Measurements from ENCODE around the gene TPI1. TPM values are rescaled to one million over a fixed set of nuclear protein-coding genes. Genes with fewer than 3 reads are reported as not detected.

Gene TPI1
- total RNA-seq, 4 donors from 2014 or later = 360 to 671 (median 400) TPM

DNA sequence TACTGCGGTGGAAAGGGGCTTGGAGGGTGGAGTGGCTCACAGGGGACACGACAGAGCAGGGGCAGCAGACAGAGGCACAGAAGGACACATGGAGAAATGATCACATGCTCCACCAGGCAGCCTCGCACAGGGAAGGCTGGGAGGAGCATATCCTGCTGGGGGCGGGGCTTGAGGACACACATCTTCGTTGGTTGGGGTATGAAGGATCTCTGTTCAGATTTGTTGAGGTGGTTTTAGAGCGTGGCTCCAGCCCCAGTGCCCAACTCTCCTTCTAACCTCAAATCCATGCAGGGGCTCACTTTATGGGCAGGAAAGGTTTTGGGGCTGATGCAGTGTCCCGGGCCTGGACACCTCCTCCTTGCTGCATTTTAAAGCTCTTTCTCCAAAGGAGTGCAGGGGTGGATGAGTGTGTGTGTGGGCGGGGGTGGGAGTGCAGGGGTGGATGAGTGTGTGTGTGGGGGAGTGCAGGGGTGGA is 39.9 kb upstream of the TPI1 start:
- 0 to 10% methylated on average over 3 to 8 of the region's 8 CpGs for WGBS, 2 donors (ENCODE audit: low coverage in 1 of 2)
- in situ Hi-C loops (cut with MboI; ENCODE audit: low pct_ligation_motif_present in 1 of 4, low pct_unique_long_range_greater_than_20kb in 1 of 4, low sequenced_read_pairs in 3 of 4) = loop anchor here in 3 of 4 donors (10.0 to 25.0 kb wide), 2 partner anchors 83 to 90 kb away; no protein-coding TSS in a partner anchor
- intact Hi-C loops (cut with DNase I; ENCODE audit: low total_unique reads) = loop anchor here (5.0 kb wide), 1 partner anchor 90 kb away; no protein-coding TSS in a partner anchor

DNA sequence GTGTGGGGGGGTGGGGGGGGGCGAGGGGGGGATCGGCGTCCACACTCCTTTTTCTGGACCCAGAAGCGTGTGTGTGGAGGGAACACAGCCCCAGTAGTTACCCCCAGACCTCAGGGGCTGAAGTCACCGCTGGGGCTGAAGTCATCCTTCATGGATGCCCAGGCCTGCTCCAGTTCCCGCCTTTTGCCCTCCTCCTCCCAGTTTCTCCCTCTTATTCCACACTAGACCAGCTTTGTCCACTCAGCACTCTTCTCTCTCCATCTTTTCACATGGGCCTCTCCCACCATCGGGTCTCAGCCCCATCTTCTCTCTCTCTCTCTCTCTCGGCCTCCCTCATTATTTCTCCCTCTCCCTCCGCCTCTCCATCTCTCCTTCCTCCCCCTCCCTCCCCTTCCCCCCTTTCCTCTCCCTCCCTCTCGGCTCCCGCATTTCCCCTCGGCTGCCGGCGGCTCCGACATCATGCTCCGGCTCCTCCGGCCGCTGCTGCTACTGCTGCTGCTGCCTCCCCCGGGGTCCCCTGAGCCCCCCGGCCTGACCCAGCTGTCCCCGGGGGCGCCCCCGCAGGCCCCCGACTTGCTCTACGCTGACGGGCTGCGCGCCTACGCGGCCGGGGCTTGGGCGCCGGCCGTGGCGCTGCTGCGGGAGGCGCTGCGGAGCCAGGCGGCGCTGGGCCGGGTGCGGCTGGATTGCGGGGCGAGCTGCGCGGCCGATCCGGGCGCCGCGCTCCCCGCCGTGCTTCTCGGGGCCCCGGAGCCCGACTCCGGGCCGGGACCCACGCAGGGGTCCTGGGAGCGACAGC is 39.1 kb upstream of the TPI1 start, which contains the start of gene P3H3:
Gene P3H3 (plus strand): TSS at position 426 of the 799 bp plus-strand sequence. CDS start 34 bp downstream, at position 460.
- Histone ChIP-seq H3K4me3 (peak within 1 kb of the TSS; percentile 44 to 72 (median 61)), H3K4me1 (peaks cover 9 to 32% (median 19%) of the 10 kb centered on the region in 4 donors), H3K27ac (peak within 1 kb of the TSS; percentile 72 to 82 (median 76)), H3K9me3 (no peaks in the 10 kb centered on the region), H3K36me3 (no peaks in the 10 kb centered on the region), H3K27me3 (peaks cover 53% of the 10 kb centered on the region)
- WGBS, 2 donors (ENCODE audit: low coverage in 1 of 2) = 2 to 12% methylated on average over 6 to 33 of the region's 60 CpGs
- intact Hi-C loops (cut with DNase I; ENCODE audit: low total_unique reads) = loop anchor here (5.0 kb wide), 1 partner anchor 91 kb away; no protein-coding TSS in a partner anchor
- DNase-seq = no peak
- TF ChIP-seq, protein P1, sequence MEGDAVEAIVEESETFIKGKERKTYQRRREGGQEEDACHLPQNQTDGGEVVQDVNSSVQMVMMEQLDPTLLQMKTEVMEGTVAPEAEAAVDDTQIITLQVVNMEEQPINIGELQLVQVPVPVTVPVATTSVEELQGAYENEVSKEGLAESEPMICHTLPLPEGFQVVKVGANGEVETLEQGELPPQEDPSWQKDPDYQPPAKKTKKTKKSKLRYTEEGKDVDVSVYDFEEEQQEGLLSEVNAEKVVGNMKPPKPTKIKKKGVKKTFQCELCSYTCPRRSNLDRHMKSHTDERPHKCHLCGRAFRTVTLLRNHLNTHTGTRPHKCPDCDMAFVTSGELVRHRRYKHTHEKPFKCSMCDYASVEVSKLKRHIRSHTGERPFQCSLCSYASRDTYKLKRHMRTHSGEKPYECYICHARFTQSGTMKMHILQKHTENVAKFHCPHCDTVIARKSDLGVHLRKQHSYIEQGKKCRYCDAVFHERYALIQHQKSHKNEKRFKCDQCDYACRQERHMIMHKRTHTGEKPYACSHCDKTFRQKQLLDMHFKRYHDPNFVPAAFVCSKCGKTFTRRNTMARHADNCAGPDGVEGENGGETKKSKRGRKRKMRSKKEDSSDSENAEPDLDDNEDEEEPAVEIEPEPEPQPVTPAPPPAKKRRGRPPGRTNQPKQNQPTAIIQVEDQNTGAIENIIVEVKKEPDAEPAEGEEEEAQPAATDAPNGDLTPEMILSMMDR (IDR thresholded peaks at IDR 0.05) = peak in 1 of 5 experiments; percentile 6
- TF ChIP-seq EP300 (IDR thresholded peaks at IDR 0.05; ENCODE audit: low read depth) = no peak
- in situ Hi-C loops (cut with MboI; ENCODE audit: low pct_ligation_motif_present in 1 of 4, low pct_unique_long_range_greater_than_20kb in 1 of 4, low sequenced_read_pairs in 3 of 4) = loop anchor here in 3 of 4 donors (10.0 to 25.0 kb wide), 2 partner anchors 83 to 91 kb away; no protein-coding TSS in a partner anchor

More for the DNA sequence above, 39.9 kb upstream of the TPI1 start:
- Histone ChIP-seq H3K27ac (peak overlapping the region; percentile 12 to 81 (median 28)), H3K36me3 (no peaks in the 10 kb centered on the region), H3K9me3 (no peaks in the 10 kb centered on the region), H3K4me1 (peaks cover 9 to 33% (median 20%) of the 10 kb centered on the region in 4 donors), H3K27me3 (peaks cover 57% of the 10 kb centered on the region), H3K4me3 (no peak overlapping the region)
- peak; percentile 82 for DNase-seq
- no peak for TF ChIP-seq POLR2A (IDR thresholded peaks at IDR 0.05)
- TF ChIP-seq POLR2AphosphoS5 (IDR thresholded peaks at IDR 0.05) = no peak
- TF ChIP-seq EP300 (IDR thresholded peaks at IDR 0.05; ENCODE audit: low read depth) = no peak
- TF ChIP-seq, protein P1 (IDR thresholded peaks at IDR 0.05) = no peak

GRCh38 chr12:6828781-6829535 is 38.4 kb upstream of the TPI1 start:
- 0% methylated on average over 32 of the region's 71 CpGs; no CpG with 5 or more reads in 1 of the 2 donors for WGBS, 2 donors (ENCODE audit: low coverage in 1 of 2)
- TF ChIP-seq POLR2A (IDR thresholded peaks at IDR 0.05) = peak; percentile 34
- TF ChIP-seq, protein P1 (IDR thresholded peaks at IDR 0.05) = no peak
- DNase-seq = peak; percentile 57
- in situ Hi-C loops (cut with MboI; ENCODE audit: low pct_ligation_motif_present in 1 of 4, low pct_unique_long_range_greater_than_20kb in 1 of 4, low sequenced_read_pairs in 3 of 4) (loop anchor here in 3 of 4 donors (10.0 to 25.0 kb wide), 2 partner anchors 84 to 92 kb away; no protein-coding TSS in a partner anchor), intact Hi-C loops (cut with DNase I; ENCODE audit: low total_unique reads) (loop anchor here (5.0 kb wide), 1 partner anchor 92 kb away; no protein-coding TSS in a partner anchor)
- peak overlapping the region; percentile 44 to 72 (median 61) for H3K4me3 ChIP-seq
- peaks cover 47% of the 10 kb centered on the region for H3K27me3 ChIP-seq
- no peaks in the 10 kb centered on the region for H3K9me3 ChIP-seq
- H3K27ac ChIP-seq = peak overlapping the region; percentile 72 to 82 (median 76)
- peaks cover 9 to 32% (median 19%) of the 10 kb centered on the region in 4 donors for H3K4me1 ChIP-seq
- no peaks in the 10 kb centered on the region for H3K36me3 ChIP-seq
